ENCODE results near the gene MCF2L2. TPM values are rescaled to one million over a fixed set of nuclear protein-coding genes. Genes with fewer than 3 reads are reported as not detected.

The MCF2L2 gene
- total RNA-seq, 1 donor from 2014 or later = 7.2 TPM

DNA sequence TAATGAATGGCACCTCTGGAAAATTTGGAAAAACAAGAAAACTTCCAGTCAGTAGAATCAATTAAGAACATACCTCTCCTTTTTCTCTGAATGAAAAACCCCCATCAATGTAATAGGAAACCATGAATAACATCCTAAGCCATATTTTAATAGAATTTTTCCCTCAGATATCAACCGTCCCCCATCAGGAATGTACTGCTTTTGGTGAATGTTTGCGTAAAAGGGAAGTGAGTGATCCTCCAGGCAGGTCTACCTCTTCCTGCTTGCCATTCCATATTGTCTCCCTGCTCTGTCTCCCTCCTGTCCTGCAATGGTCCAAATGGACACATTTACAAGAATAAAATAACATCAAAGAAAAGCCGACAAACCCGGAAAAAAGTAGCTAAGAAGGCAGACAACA is 296.7 kb downstream of the MCF2L2 start:
- no peak for DNase-seq (ENCODE audit: low spot score)

DNA sequence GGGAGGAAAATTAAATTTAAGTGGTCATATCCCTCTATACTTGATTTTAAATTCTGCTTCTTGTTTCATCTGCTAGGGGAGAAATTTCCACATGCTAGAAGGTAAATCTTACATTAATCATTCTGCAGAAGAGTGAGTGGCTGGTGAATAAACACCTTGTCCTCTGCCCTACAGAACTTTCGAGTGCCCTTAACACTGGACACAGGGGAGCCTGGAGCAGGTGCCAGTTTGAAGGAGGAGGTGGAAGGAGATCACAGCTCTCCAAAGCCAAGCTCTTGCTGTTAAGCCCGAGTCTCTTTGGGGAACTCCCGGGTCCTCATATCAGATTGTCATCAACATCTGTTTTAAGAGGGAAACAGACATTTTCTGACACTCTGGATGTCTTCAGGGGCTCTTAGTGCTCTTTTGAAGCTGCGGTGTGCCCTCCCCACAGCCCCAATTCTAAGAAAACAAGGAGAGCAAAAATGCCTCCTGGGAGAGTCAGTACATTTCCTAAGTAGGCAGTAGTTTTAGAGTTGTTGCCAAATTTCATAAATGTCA is 297.2 kb downstream of the MCF2L2 start:
- DNase-seq (ENCODE audit: low spot score) = no peak

DNA sequence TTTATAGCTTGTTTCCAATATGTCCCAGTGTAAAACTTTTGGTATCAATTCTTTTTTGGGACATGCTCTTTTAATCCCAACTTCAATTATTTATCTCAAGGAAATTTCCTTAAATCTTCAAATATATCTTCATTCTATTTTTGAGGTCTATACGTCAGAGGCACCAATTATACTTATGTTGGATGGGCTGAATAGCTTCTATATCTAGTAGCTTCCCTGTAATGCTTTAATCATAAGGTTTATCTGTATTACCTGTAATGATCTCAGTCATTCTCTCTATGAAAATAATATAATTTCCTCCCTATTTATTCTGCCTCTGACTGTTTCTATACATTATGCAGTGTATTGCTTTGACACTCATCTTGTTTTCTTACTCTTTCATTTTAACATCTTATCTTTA is 299.2 kb downstream of the MCF2L2 start:
- DNase-seq (ENCODE audit: low spot score) = no peak

DNA sequence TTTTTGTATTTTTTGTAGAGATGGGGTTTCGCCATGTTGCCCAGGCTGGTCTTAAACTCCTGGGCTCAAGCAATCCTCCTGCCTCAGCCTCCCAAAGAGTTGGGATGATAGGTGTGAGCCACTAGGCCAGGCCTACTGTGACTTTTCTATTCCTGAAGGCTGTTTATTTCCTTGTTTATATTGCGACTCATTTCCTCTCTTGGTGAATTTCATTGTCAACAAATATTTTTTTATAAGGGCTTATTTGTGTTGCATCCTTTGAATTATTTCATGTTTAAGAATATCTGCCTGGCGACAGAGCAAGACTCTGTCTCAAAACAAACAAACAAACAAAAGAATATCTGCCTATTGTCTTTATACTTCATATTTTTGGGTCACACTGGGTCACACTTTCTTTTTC is 299.7 kb downstream of the MCF2L2 start:
- no peak for DNase-seq (ENCODE audit: low spot score)

Other genes with a start within 250 kb of the MCF2L2 start
- gene B3GNT5, start 175.4 kb downstream of the MCF2L2 start, total RNA-seq (ENCODE audit: insufficient read depth, low replicate concordance) = 7.9 TPM
- 4.3 TPM for gene KLHL6, start 127.1 kb upstream of the MCF2L2 start, total RNA-seq (ENCODE audit: insufficient read depth, low replicate concordance)
- 98.5 TPM for gene KLHL24, start 207.0 kb upstream of the MCF2L2 start, total RNA-seq (ENCODE audit: insufficient read depth, low replicate concordance)

Measured in umbilical cord (tissue), 2 donors.